ENCODE results near the gene MCAM. TPM values are rescaled to one million over a fixed set of nuclear protein-coding genes. Genes with fewer than 3 reads are reported as not detected.
A peak's percentile ranks its signal among the peaks of the same experiment; 100 is the strongest.

The MCAM gene, protein sequence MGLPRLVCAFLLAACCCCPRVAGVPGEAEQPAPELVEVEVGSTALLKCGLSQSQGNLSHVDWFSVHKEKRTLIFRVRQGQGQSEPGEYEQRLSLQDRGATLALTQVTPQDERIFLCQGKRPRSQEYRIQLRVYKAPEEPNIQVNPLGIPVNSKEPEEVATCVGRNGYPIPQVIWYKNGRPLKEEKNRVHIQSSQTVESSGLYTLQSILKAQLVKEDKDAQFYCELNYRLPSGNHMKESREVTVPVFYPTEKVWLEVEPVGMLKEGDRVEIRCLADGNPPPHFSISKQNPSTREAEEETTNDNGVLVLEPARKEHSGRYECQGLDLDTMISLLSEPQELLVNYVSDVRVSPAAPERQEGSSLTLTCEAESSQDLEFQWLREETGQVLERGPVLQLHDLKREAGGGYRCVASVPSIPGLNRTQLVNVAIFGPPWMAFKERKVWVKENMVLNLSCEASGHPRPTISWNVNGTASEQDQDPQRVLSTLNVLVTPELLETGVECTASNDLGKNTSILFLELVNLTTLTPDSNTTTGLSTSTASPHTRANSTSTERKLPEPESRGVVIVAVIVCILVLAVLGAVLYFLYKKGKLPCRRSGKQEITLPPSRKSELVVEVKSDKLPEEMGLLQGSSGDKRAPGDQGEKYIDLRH
- total RNA-seq, result 67.1 TPM
- long read RNA-seq, transcript MCAM-201 (16 exons, 3,313 nt), result major isoform, 36 of 83 reads
- long read RNA-seq, partial matches to known transcripts, result 25 of 83 reads
- long read RNA-seq, other reads (novel, unspliced or antisense), result 21 of 83 reads

DNA sequence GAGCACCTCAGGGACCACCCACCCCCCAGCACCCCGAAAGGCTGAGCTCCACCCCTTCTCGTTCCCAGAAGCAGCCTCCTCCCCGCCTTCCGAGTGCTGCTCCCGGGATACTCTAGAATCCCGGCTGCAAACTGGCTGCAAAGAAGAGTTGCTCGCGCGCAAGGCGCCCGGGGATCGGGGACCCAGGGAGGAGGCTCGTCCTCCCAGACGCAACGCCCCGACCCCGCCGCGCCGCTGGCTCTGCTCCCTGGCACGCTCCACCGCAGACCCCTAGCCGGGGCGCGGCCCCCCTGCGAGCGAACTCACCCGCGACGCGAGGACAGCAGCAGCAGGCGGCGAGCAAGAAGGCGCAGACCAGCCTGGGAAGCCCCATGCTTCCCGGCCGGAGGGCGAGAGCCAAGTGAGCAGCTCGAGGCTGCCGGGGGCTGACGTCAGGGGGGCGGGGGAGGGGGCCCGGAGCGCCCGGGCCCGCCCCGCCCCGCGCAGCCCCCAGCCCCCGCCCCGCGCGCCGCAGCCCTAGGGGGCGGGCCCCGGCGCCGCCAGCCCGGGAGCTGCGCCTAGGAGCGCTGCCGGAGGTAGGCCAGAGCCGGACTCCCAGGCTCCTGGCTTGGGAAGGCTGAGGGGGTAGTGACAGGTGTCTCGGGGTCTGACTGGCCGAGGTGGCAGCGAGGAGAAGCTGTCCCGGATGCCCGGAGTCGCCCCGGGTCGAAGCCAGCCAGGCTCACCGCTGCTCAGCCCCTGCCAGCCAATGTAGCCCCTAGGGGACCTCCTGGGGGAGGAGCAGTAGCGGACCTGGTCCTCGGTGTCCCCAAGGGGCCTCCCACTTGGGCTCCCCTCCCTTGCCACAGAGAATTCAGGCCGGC, at the start of gene MCAM:
Gene MCAM, minus strand, starts transcription at position 402 of the 863 bp plus-strand sequence. Its CDS starts 29 bp downstream, at position 373.
- Histone ChIP-seq H3K4me1 (peaks cover 69% of the 10 kb centered on the region), H3K27me3 (ENCODE audit: low read depth) (peaks cover 50% of the 10 kb centered on the region), H3K27ac (peak within 1 kb of the TSS; percentile 90), H3K9me3 (no peaks in the 10 kb centered on the region), H3K36me3 (peaks cover 10% of the 10 kb centered on the region), H3K4me3 (peak within 1 kb of the TSS; percentile 51)
- DNase-seq, result no peak
- ATAC-seq, result no peak
- TF ChIP-seq, protein P1, sequence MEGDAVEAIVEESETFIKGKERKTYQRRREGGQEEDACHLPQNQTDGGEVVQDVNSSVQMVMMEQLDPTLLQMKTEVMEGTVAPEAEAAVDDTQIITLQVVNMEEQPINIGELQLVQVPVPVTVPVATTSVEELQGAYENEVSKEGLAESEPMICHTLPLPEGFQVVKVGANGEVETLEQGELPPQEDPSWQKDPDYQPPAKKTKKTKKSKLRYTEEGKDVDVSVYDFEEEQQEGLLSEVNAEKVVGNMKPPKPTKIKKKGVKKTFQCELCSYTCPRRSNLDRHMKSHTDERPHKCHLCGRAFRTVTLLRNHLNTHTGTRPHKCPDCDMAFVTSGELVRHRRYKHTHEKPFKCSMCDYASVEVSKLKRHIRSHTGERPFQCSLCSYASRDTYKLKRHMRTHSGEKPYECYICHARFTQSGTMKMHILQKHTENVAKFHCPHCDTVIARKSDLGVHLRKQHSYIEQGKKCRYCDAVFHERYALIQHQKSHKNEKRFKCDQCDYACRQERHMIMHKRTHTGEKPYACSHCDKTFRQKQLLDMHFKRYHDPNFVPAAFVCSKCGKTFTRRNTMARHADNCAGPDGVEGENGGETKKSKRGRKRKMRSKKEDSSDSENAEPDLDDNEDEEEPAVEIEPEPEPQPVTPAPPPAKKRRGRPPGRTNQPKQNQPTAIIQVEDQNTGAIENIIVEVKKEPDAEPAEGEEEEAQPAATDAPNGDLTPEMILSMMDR (IDR thresholded peaks at IDR 0.05), result no peak
- intact Hi-C loops (cut with DNase I), result no loop called here

DNA sequence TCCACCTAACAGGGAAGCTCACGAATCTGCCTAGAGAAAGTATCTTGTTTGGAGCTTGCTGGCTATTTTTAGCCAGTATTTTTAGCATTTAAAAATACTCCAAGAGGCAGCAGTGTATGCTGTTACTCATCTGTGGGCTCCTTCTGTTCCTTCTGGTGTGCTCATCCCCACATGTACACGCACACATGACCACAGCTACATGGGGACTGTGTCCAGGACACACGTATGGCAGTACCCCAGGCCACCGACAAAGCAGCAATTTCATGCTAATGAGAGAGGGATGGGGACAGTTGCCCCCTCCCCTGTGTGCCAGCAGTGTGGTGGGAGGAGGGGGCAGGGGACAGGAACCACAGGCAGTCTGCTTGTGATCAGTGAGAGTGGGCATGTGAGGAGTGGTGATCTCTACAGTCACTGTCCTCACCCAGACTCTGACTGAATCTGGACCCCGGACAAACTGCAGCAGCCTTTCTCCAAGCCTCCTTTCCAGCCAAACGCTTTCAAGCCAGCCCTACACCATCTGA, 48.2 kb upstream of the MCAM start:
- H3K9me3 ChIP-seq, result no peaks in the 10 kb centered on the region
- intact Hi-C loops (cut with DNase I), result no loop called here
- H3K36me3 ChIP-seq, result no peaks in the 10 kb centered on the region
- ATAC-seq (no peak), DNase-seq (no peak)
- TF ChIP-seq, protein P1 (IDR thresholded peaks at IDR 0.05), result no peak
- peaks cover 54% of the 10 kb centered on the region for H3K4me1 ChIP-seq
- no peak overlapping the region for H3K4me3 ChIP-seq
- H3K27ac ChIP-seq, result no peak overlapping the region
- H3K27me3 ChIP-seq (ENCODE audit: low read depth), result peaks cover 21% of the 10 kb centered on the region

DNA sequence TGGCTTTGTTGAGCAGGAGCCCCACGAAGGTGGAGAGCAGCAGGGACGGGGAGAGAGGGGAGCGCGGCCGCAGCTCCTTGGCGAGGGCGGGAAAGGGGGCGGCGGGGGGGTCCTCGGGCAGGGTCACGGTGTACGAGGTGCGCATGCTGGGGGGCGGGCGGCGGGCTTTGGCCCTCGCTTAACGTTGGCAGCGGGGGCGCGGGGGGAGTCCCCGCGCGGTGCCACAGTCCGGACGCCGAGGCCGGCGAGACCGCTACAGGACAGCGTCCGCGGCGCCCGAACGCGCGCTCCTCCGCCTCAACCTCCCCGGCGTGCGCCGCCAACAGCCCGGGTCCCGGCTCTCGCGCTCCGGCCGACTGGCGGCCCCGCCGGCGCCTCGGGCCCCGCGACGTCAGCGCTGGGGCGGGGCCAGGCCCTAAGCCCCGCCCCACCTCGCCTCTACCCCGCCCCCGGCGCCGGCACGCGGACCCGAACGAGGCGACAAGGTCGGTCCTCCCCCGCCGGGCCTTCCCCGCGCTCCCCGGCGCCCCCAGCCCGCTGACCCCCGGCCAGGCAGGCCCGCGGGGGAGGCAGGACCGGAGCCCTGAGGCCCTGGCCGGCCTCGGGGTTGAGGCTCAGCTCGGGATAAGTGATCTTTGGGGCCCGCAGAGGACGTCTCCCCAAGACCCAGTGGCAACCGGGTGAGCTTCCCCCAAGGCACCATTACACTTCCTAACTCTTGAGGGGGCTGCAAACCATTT, 47.1 kb upstream of the MCAM start:
- Histone ChIP-seq H3K9me3 (no peaks in the 10 kb centered on the region), H3K27me3 (ENCODE audit: low read depth) (peaks cover 21% of the 10 kb centered on the region), H3K27ac (no peak overlapping the region), H3K4me3 (peak overlapping the region; percentile 51), H3K4me1 (peaks cover 49% of the 10 kb centered on the region), H3K36me3 (no peaks in the 10 kb centered on the region)
- TF ChIP-seq, protein P1 (IDR thresholded peaks at IDR 0.05), result no peak
- intact Hi-C loops (cut with DNase I), result no loop called here
- peak; percentile 78 to 83 for ATAC-seq
- peak; percentile 70 for DNase-seq

DNA sequence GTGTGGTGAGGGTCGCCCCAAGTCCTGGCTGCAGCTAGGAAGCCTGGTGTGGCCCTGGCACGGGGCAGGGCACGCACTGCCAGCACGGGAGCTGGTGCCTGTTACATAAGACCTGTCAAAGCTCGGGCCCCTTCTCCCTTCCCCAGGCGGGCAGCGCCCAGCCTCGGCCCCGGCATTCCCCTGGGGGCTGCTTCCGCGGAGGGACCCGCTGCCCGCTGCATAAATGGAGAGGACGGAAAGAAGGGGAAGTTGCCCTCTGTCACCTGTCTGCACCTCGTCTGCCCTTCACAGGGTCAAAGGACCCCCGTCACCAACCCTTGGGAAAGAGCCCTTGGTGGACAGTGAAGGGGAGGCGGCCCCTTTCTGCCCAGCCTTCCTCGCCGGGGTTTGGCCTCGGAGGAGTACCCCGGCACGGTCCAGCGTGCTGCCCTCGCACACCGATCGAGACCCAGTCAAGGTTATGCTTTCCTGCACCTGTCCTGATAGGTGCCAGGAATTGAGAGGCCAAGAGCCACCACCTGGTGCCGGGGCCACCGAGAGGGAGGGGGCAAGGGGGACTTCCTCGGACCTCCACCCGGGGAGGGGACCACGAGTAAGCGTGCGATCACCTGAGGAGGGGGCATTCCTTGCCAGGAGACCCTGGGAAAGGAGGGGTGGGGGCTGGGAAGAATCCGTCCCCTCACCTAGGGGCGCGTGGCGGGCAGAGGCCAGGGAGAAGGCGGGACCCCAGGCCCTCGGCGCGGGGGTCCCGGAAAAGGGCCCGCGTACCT, 46.3 kb upstream of the MCAM start:
- ATAC-seq (no peak), DNase-seq (no peak)
- intact Hi-C loops (cut with DNase I), result no loop called here
- H3K9me3 ChIP-seq, result no peaks in the 10 kb centered on the region
- peak overlapping the region; percentile 51 for H3K4me3 ChIP-seq
- H3K4me1 ChIP-seq, result peaks cover 41% of the 10 kb centered on the region
- peaks cover 21% of the 10 kb centered on the region for H3K27me3 ChIP-seq (ENCODE audit: low read depth)
- H3K27ac ChIP-seq, result no peak overlapping the region
- H3K36me3 ChIP-seq, result no peaks in the 10 kb centered on the region
- TF ChIP-seq, protein P1 (IDR thresholded peaks at IDR 0.05), result no peak

Data from lower lobe of right lung (tissue), 2 donors.